HepG2 (cell line): Measurements from ENCODE around the gene LRP1B. TPM values are rescaled to one million over a fixed set of nuclear protein-coding genes. Genes with fewer than 3 reads are reported as not detected.
A peak's percentile ranks its signal among the peaks of the same experiment; 100 is the strongest.

Experiments used
- ATAC-seq: fragments of 200-7000 bp; cut with Tn5 transposase; 3 replicates; pipeline ENCODE4 v1.9.1; 2020; ENCODE audit warnings: mild to moderate bottlenecking, moderate library complexity
- BruUV-seq: library from RNA; stranded (reverse); fragments of 400-500 nt; replicated peaks from 2 replicates; lab custom pipeline; 2021; lab: Mats Ljungman, UMichigan
- CTCF ChIA-PET: fragments of 300-600 bp; formaldehyde crosslinking; extraction: SDS; loops from one replicate; lab custom pipeline; 2021; ENCODE audit warnings: low total read pairs, inconsistent platforms, low intra/inter-chr PET ratio; lab: Yijun Ruan, JAX
- POLR2A ChIA-PET: fragments of 350-600 bp; sonication (Branson Sonifier 250); formaldehyde crosslinking; loops from one replicate; lab custom pipeline; 2020; ENCODE audit warnings: antibody characterized with exemption, inconsistent platforms; lab: Yijun Ruan, JAX
- DNase-seq: peaks from one replicate; pipeline ENCODE4 v3.0.0-alpha.2; 2015; ENCODE audit warnings: low spot score
- FAIRE-seq: peaks from 3 replicates; lab custom pipeline; 2011; peaks lifted over from hg19 to GRCh38; lab: Jason Lieb, UNC
- H2AFZ ChIP-seq: one replicate; pipeline ENCODE4 v1.6.1; 2011; ENCODE audit warnings: low read length, inconsistent platforms
- H3K27ac ChIP-seq: fragments of 300-600 bp; 3 replicates; pipeline ENCODE4 v1.8.0; 2011; ENCODE audit warnings: mixed run types, mild to moderate bottlenecking, mixed read lengths, low read length, inconsistent platforms; ENCODE audit not compliant: insufficient read depth; ENCODE audit errors: extremely low read length
- H3K27me3 ChIP-seq, 2 experiments: fragments of 200-600 bp in 1 of 2; 2 replicates in 1 of 2; 3 replicates in 1 of 2; pipeline versions ENCODE4 v1.6.0 to v1.8.0; 2011; ENCODE audit warnings: low read length in 2 of 2, mild to moderate bottlenecking in 2 of 2, moderate library complexity in 2 of 2, inconsistent platforms in 1 of 2; ENCODE audit not compliant: insufficient read depth in 2 of 2, control insufficient read depth in 1 of 2
- H3K36me3 ChIP-seq, 2 experiments: fragments of 200-600 bp in 1 of 2; replicated peaks in 1 of 2; 2 replicates in 1 of 2; 3 replicates in 1 of 2; pipeline versions ENCODE4 v1.5.1 to v1.8.0; 2011; ENCODE audit warnings: low read length in 2 of 2, inconsistent platforms in 1 of 2; ENCODE audit not compliant: insufficient read depth in 2 of 2, control insufficient read depth in 1 of 2
- H3K4me1 ChIP-seq: 2 replicates; pipeline ENCODE4 v1.5.1; 2012; ENCODE audit warnings: low read length, inconsistent platforms; ENCODE audit not compliant: insufficient read depth
- H3K4me2 ChIP-seq: 2 replicates; pipeline ENCODE4 v1.6.0; 2011; ENCODE audit warnings: low read depth, low read length, inconsistent platforms
- H3K4me3 ChIP-seq, 3 experiments: fragments of 200-600 bp in 1 of 3; sonication (generic), shearing (Covaris generic) in 1 of 3; replicated peaks in 1 of 3; 2 replicates each; pipeline ENCODE4 v1.5.1; 2011 to 2016; ENCODE audit warnings: low read length in 3 of 3, inconsistent platforms in 2 of 3, low read depth in 2 of 3, mild to moderate bottlenecking in 2 of 3, control low read depth in 1 of 3, mixed read lengths in 1 of 3; ENCODE audit not compliant: insufficient read depth in 1 of 3
- H3K79me2 ChIP-seq: one replicate; pipeline ENCODE4 v1.6.1; 2011; ENCODE audit warnings: low read length, inconsistent platforms; ENCODE audit not compliant: insufficient read depth
- H3K9ac ChIP-seq: 2 replicates; pipeline ENCODE4 v1.6.0; 2011; ENCODE audit warnings: mild to moderate bottlenecking, low read depth, low read length, inconsistent platforms; ENCODE audit not compliant: insufficient read depth
- H3K9me3 ChIP-seq: 2 replicates; pipeline ENCODE4 v1.5.1; 2012; ENCODE audit warnings: mild to moderate bottlenecking, low read length
- H4K20me1 ChIP-seq: 2 replicates; pipeline ENCODE4 v1.6.0; 2011; ENCODE audit warnings: inconsistent platforms, mild to moderate bottlenecking, low read length, moderate library complexity; ENCODE audit not compliant: insufficient read depth
- MAFF ChIP-seq: IDR thresholded peaks from 2 replicates; pipeline ENCODE4 v1.6.1; 2011; ENCODE audit warnings: low read depth, low read length, improper control_type of control experiment
- MAFK ChIP-seq, 2 experiments: IDR thresholded peaks in 1 of 2; conservative IDR thresholded peaks in 1 of 2; 2 replicates each; pipeline ENCODE4 v1.6.1; 2011; ENCODE audit warnings: improper control_type of control experiment in 2 of 2, low read length in 2 of 2
- NFE2L2 ChIP-seq: fragments of 150-350 bp; IDR thresholded peaks from 2 replicates; pipeline ENCODE4 v1.6.1; 2014; ENCODE audit warnings: low read length
- PRDM4 ChIP-seq: sonication (generic); formaldehyde crosslinking; IDR thresholded peaks from 2 replicates; pipeline ENCODE4 v1.9.0; 2021; ENCODE audit warnings: missing genetic modification reagents, borderline replicate concordance
- ZMYM3 ChIP-seq: sonication (generic); formaldehyde crosslinking; IDR thresholded peaks from 2 replicates; pipeline ENCODE4 v1.5.1; 2020; ENCODE audit warnings: mild to moderate bottlenecking, missing genetic modification reagents
- in situ Hi-C: cut with HindIII; loops from 2 replicates; pipeline ENCODE4 v1.10.0; 2017; ENCODE audit warnings: low pct_unique_long_range_greater_than_20kb; ENCODE audit not compliant: extremely low pct_ligation_motif_present
- intact Hi-C: fragments of 100-400 bp; cut with micrococcal nuclease; formaldehyde crosslinking; loops from one replicate; pipeline ENCODE4 v1.10.0; 2022; ENCODE audit not compliant: unreplicated experiment
- polyA plus RNA-seq, 8 experiments: library from polyadenylated mRNA; depleted of rRNA in 3 of 8; stranded (reverse) in 7 of 8; unstranded in 1 of 8; fragments of >200 nt; fragmentation: Illumina TruSeq in 4 of 8; extraction: Trizol in 4 of 8; gene quantifications; 2 replicates each; pipeline versions ENCODE4 v1.2.1 to v1.2.3, GENCODE V29; 2011 to 2016; ENCODE audit warnings: low read depth in 4 of 8, missing spikeins in 1 of 8, mixed read lengths in 1 of 8; ENCODE audit not compliant: insufficient read depth in 1 of 8
- total RNA-seq, 5 experiments: library from RNA; depleted of rRNA; stranded (reverse); fragments of >200 nt; fragmentation: Illumina TruSeq; extraction: Trizol; gene quantifications; 2 replicates each; pipeline ENCODE4 v1.2.3, GENCODE V29; 2016; ENCODE audit warnings: low read depth in 1 of 5

Gene LRP1B
- total and polyA plus RNA-seq, 2 of the 13 experiments (the other 11 are each of a cell fraction or from before 2014, with no cell fraction given), result 0.04 TPM; not detected in 1

DNA sequence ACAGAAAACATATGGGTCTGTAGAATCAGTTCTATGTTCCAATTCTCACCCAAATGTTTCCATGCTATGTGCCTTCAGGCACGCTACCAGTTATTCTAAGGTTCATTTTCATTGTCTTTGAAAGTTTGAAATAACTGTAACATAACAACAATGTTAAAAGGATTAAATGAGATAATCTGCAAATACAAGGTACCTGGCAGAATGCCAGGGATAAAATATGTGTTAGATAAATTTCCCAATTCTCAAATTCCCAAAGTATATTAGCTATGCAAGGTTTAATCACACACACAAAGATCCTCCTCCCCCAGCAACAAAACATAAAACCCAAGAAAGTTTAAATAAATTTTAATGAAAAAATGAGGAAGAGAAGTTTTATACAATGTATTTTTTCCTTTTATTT, 261.2 kb downstream of the LRP1B start (continued):
- no peak for TF ChIP-seq PRDM4 (CRISPR knock-in tag)

DNA sequence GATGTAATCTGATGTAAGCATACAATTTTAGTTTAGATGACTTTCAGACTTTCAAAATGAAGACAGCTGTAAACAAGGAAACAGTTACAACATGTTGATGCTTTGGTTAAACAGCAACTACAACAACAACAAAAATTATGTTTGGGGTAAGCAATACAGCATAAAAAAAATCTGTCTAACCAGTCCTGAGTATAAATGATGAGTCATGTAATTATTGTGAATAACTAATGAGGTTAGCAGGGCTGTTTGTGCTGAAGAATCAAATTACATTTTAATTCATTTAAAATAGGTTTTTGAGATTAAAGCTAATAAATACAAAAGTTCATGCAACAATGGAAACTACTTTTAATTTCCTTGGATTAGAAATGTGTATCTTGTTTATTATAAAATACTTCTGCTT, 266.9 kb downstream of the LRP1B start:
- POLR2A ChIA-PET, result no interaction called here
- DNase-seq, result no peak
- FAIRE-seq, result no peak
- no peak for ATAC-seq
- in situ Hi-C loops (no loop called here), intact Hi-C loops (no loop called here)
- no peaks in the 10 kb centered on the region for H4K20me1 ChIP-seq
- no peak overlapping the region for H3K27ac ChIP-seq
- CTCF ChIA-PET, result no interaction called here
- H2AFZ ChIP-seq, result no peak overlapping the region
- H3K27me3 ChIP-seq, result no peaks in the 10 kb centered on the region
- no peaks in the 10 kb centered on the region for H3K36me3 ChIP-seq
- no peak overlapping the region for H3K4me2 ChIP-seq
- no peak overlapping the region for H3K4me3 ChIP-seq
- no peaks in the 10 kb centered on the region for H3K4me1 ChIP-seq
- H3K9ac ChIP-seq, result no peak overlapping the region
- no peaks in the 10 kb centered on the region for H3K79me2 ChIP-seq
- H3K9me3 ChIP-seq, result no peaks in the 10 kb centered on the region
- no TSS peak for BruUV-seq
- TF ChIP-seq MAFF (peak; percentile 90), MAFK (conservative IDR thresholded peaks at IDR 0.05 in 1 of 2, IDR thresholded peaks at IDR 0.05 in 1 of 2; ENCODE audit: low read length in 2 of 2) (peak; percentile 88 to 89), NFE2L2 (peak; percentile 70; the same call in 1 of the 2 replicates), ZMYM3 (CRISPR knock-in tag) (no peak)
